Measurements from ENCODE around the gene NEB. TPM values are rescaled to one million over a fixed set of nuclear protein-coding genes. Genes with fewer than 3 reads are reported as not detected.

NEB gene
- total and polyA plus RNA-seq, 2 of the 4 experiments (the other 2 are of a cell fraction) = under 0.01 TPM; not detected in 1

DNA sequence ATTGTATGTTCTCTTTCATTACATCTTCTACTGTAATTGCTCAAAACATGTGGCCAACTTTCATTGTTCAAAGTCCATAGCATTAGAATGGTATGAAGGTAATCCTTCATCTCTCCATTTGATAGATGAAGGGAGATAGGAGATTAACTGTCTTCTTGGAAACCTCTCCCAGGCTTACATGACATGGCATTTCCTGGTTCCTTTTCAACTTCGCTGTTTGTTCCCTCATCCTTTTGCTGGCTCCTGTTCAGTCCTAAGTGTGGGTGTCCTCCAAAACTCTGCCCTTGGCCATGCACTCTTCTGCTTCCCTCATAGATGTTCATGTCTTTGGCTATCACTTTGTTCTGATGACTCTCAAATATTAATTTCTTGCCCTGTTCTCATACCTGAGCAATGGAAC lies 13.8 kb downstream of the NEB start:
- Histone ChIP-seq H4K91ac (ENCODE audit: insufficient read depth, low read depth, low read length) (no peak overlapping the region), H3K14ac (replicated peaks; ENCODE audit: low read depth, low read length) (no peak overlapping the region), H4K20me1 (ENCODE audit: insufficient read depth, low read length) (no peaks in the 10 kb centered on the region), H3K23ac (ENCODE audit: low read depth, low read length) (no peak overlapping the region), H2BK15ac (ENCODE audit: low read depth, low read length) (no peak overlapping the region), H2AFZ (replicated peaks; ENCODE audit: low read length, poor library complexity) (no peak overlapping the region), H2BK5ac (ENCODE audit: low read depth, low read length, poor library complexity, severe bottlenecking) (no peak overlapping the region), H3K36me3 (ENCODE audit: control insufficient read depth, insufficient read depth, low read length) (no peaks in the 10 kb centered on the region), H3K9me1 (ENCODE audit: insufficient read depth, low read length) (no peaks in the 10 kb centered on the region), H3K9ac (ENCODE audit: low read depth, low read length) (no peak overlapping the region), H3K4me1 (ENCODE audit: control insufficient read depth, insufficient read depth, low read length) (no peaks in the 10 kb centered on the region), H3K4me3 (ENCODE audit: insufficient read depth, low read depth, low read length) (no peak overlapping the region), H2BK120ac (ENCODE audit: low read depth, low read length) (no peak overlapping the region), H4K5ac (ENCODE audit: low read depth, low read length) (no peak overlapping the region), H3K18ac (ENCODE audit: low read depth, low read length) (no peak overlapping the region), H3K4ac (ENCODE audit: low read depth, low read length) (no peak overlapping the region), H3K79me1 (ENCODE audit: low read depth in 1 of 2, low read length in 2 of 2) (no peaks in the 10 kb centered on the region), H2AK5ac (ENCODE audit: low read depth, low read length) (no peak overlapping the region), H4K8ac (ENCODE audit: low read depth in 2 of 2, low read length in 2 of 2) (no peak overlapping the region), H3K27ac (ENCODE audit: insufficient read depth, low read length) (no peak overlapping the region), H3K56ac (ENCODE audit: extremely low read depth, insufficient read depth, low read length) (no peak overlapping the region), H3K27me3 (ENCODE audit: control insufficient read depth, insufficient read depth, low read length) (no peaks in the 10 kb centered on the region), H3K9me3 (ENCODE audit: control insufficient read depth, insufficient read depth, low read length) (no peaks in the 10 kb centered on the region), H2BK20ac (ENCODE audit: low read depth, low read length) (no peak overlapping the region), H2AK9ac (replicated peaks; ENCODE audit: low read depth, low read length, poor library complexity) (no peak overlapping the region), H3K4me2 (ENCODE audit: low read depth, low read length) (no peak overlapping the region)
- intact Hi-C loops (cut with micrococcal nuclease) (no loop called here), dilution Hi-C loops (cut with HindIII; ENCODE audit: low sequenced_read_pairs, unreplicated experiment) (no loop called here), in situ Hi-C loops (cut with MboI; ENCODE audit: low sequenced_read_pairs) (no loop called here)
- no peak for DNase-seq
- no peak for TF ChIP-seq FOS (IDR thresholded peaks at IDR 0.05; ENCODE audit: low read depth, low read length)
- TF ChIP-seq MAZ (IDR thresholded peaks at IDR 0.05; ENCODE audit: borderline replicate concordance, low read depth, low read length) = no peak
- TF ChIP-seq CTCF (conservative IDR thresholded peaks at IDR 0.05; ENCODE audit: low read depth, low read length) = no peak
- TF ChIP-seq RCOR1 (IDR thresholded peaks at IDR 0.05; ENCODE audit: insufficient replicate concordance, low read length) = no peak
- TF ChIP-seq MAFK (IDR thresholded peaks at IDR 0.05; ENCODE audit: low read depth, low read length) = no peak
- no peak for TF ChIP-seq NFE2L2 (IDR thresholded peaks at IDR 0.05; ENCODE audit: low read depth, low read length)
- TF ChIP-seq RFX5 (IDR thresholded peaks at IDR 0.05; ENCODE audit: low read depth, low read length) = no peak
- TF ChIP-seq RAD21 (IDR thresholded peaks at IDR 0.05; ENCODE audit: low read length) = no peak
- no peak for TF ChIP-seq BHLHE40 (IDR thresholded peaks at IDR 0.05; ENCODE audit: low read depth, low read length)
- no peak for TF ChIP-seq MXI1 (IDR thresholded peaks at IDR 0.05; ENCODE audit: borderline replicate concordance, low read depth, low read length)
- no peak for TF ChIP-seq CEBPB (IDR thresholded peaks at IDR 0.05; ENCODE audit: low read depth, low read length)
- TF ChIP-seq, protein P1, sequence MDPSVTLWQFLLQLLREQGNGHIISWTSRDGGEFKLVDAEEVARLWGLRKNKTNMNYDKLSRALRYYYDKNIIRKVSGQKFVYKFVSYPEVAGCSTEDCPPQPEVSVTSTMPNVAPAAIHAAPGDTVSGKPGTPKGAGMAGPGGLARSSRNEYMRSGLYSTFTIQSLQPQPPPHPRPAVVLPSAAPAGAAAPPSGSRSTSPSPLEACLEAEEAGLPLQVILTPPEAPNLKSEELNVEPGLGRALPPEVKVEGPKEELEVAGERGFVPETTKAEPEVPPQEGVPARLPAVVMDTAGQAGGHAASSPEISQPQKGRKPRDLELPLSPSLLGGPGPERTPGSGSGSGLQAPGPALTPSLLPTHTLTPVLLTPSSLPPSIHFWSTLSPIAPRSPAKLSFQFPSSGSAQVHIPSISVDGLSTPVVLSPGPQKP (IDR thresholded peaks at IDR 0.05; ENCODE audit: borderline replicate concordance, low read depth, low read length) = no peak
- TF ChIP-seq CHD1 (IDR thresholded peaks at IDR 0.05; ENCODE audit: low read depth, low read length) = no peak
- no peak for TF ChIP-seq POLR2A (IDR thresholded peaks at IDR 0.05; ENCODE audit: low read depth, low read length)
- TF ChIP-seq SMC3 (IDR thresholded peaks at IDR 0.05; ENCODE audit: low read depth, low read length) = no peak
- TF ChIP-seq USF2 (IDR thresholded peaks at IDR 0.05; ENCODE audit: low read depth, low read length) = no peak
- ChIA-PET CTCF (no interaction called here), POLR2A (ENCODE audit: unreplicated experiment) (no interaction called here)
- BruUV-seq (replicated peaks) = no TSS peak
- no peak for ATAC-seq (ENCODE audit: low read depth)
- no CpG with 5 or more reads among the region's 1 CpG for WGBS, 2 experiments (ENCODE audit: extremely low coverage in 2 of 2, insufficient read length in 1 of 2)

Data from IMR-90 (cell line).